Measurements from ENCODE around the gene CAAP1. TPM values are rescaled to one million over a fixed set of nuclear protein-coding genes. Genes with fewer than 3 reads are reported as not detected.

Gene CAAP1
- total RNA-seq, 1 experiment from 2014 or later, result 9.2 TPM

DNA sequence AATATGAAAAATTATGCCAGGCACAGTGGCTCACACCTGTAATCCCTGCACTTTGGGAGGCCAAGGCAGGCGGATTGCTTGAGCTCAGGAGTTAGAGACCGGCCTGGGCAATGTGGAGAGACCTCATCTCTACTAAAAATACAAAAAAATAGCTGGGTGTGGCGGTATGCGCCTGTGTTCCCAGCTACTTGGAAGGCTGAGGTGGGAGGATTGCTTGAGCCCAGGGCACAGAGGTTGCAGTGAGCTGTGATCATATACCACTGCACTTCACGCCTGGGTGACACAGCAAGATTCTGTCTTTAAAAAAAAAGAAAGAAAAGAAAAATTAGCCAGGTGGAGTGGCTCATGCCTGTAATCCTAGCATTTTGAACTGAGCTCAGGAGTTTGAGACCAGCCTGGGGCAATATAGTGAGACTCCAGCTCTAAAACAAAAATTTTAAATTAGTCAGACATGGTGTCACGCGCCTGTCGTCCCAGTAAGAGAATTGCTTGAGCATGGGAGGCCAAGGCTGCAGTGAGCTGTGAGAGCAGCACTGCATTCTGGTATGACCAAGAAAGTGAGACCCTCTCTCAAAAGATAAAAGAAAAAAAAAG is 36.4 kb upstream of the CAAP1 start:
- H3K36me3 Mint-ChIP-seq (ENCODE audit: insufficient read depth, unreplicated experiment), result peaks cover 15% of the 10 kb centered on the region
- POLR2A ChIA-PET, result no interaction called here
- intact Hi-C loops (cut with micrococcal nuclease; ENCODE audit: unreplicated experiment), result no loop called here

DNA sequence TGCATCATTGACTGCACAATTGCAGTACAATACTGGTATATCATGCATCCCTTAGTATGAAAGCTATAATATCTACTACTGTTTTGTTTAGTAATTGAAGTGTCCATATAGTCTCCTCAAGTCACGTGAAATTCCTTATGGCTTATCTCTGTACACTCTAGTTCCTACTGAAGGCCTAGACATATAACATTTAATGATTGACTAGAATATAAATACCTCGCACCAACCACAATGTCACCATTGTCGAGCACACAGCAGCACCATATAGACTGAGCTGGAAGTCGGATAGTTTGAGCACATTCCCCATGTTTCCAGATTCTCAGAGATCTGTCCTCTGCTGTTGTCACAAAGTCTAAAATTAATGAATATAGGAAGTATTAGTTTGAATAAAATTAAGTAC is 33.0 kb upstream of the CAAP1 start:
- Mint-ChIP-seq H3K4me1 (ENCODE audit: low read depth, unreplicated experiment) (peaks cover 7% of the 10 kb centered on the region), H3K9me3 (ENCODE audit: unreplicated experiment) (no peaks in the 10 kb centered on the region), H3K27ac (ENCODE audit: unreplicated experiment) (peak overlapping the region; percentile 63), H3K4me3 (ENCODE audit: unreplicated experiment) (no peak overlapping the region), H3K27me3 (ENCODE audit: insufficient read depth, unreplicated experiment) (no peaks in the 10 kb centered on the region), H3K36me3 (ENCODE audit: insufficient read depth, unreplicated experiment) (peaks cover 22% of the 10 kb centered on the region)
- H3K36me3 ChIP-seq (ENCODE audit: control insufficient read depth, insufficient read depth, low read length), result no peaks in the 10 kb centered on the region
- no TSS peak for BruUV-seq (replicated peaks)
- DNase-seq, result no peak
- H3K4me1 ChIP-seq, result no peaks in the 10 kb centered on the region
- no peaks in the 10 kb centered on the region for H3K9me3 ChIP-seq
- POLR2A ChIA-PET, result no interaction called here
- no peaks in the 10 kb centered on the region for H3K27me3 ChIP-seq (replicated peaks; ENCODE audit: control insufficient read depth, insufficient read depth, low read length)
- TF ChIP-seq, protein P1, sequence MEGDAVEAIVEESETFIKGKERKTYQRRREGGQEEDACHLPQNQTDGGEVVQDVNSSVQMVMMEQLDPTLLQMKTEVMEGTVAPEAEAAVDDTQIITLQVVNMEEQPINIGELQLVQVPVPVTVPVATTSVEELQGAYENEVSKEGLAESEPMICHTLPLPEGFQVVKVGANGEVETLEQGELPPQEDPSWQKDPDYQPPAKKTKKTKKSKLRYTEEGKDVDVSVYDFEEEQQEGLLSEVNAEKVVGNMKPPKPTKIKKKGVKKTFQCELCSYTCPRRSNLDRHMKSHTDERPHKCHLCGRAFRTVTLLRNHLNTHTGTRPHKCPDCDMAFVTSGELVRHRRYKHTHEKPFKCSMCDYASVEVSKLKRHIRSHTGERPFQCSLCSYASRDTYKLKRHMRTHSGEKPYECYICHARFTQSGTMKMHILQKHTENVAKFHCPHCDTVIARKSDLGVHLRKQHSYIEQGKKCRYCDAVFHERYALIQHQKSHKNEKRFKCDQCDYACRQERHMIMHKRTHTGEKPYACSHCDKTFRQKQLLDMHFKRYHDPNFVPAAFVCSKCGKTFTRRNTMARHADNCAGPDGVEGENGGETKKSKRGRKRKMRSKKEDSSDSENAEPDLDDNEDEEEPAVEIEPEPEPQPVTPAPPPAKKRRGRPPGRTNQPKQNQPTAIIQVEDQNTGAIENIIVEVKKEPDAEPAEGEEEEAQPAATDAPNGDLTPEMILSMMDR (IDR thresholded peaks at IDR 0.05; ENCODE audit: insufficient read depth in 1 of 2, low read depth in 1 of 2, low read length in 1 of 2, severe bottlenecking in 1 of 2, unreplicated experiment in 1 of 2), result no peak
- no peak overlapping the region for H3K4me3 ChIP-seq (ENCODE audit: low read depth, low read length)
- CTCF ChIA-PET, result no interaction called here
- intact Hi-C loops (cut with micrococcal nuclease; ENCODE audit: unreplicated experiment), result no loop called here

More for the DNA sequence above, 36.4 kb upstream of the CAAP1 start:
- no peak overlapping the region for H3K27ac Mint-ChIP-seq (ENCODE audit: unreplicated experiment)
- Histone ChIP-seq H3K4me1 (no peaks in the 10 kb centered on the region), H3K36me3 (ENCODE audit: control insufficient read depth, insufficient read depth, low read length) (no peaks in the 10 kb centered on the region), H3K9me3 (no peaks in the 10 kb centered on the region), H3K27me3 (replicated peaks; ENCODE audit: control insufficient read depth, insufficient read depth, low read length) (no peaks in the 10 kb centered on the region), H3K4me3 (ENCODE audit: low read depth, low read length) (no peak overlapping the region)
- no peaks in the 10 kb centered on the region for H3K9me3 Mint-ChIP-seq (ENCODE audit: unreplicated experiment)
- TF ChIP-seq, protein P1 (IDR thresholded peaks at IDR 0.05; ENCODE audit: insufficient read depth in 1 of 2, low read depth in 1 of 2, low read length in 1 of 2, severe bottlenecking in 1 of 2, unreplicated experiment in 1 of 2), result no peak
- BruUV-seq (replicated peaks), result no TSS peak
- CTCF ChIA-PET, result no interaction called here
- DNase-seq, result no peak
- H3K4me1 Mint-ChIP-seq (ENCODE audit: low read depth, unreplicated experiment), result peaks cover 7% of the 10 kb centered on the region
- no peak overlapping the region for H3K4me3 Mint-ChIP-seq (ENCODE audit: unreplicated experiment)
- no peaks in the 10 kb centered on the region for H3K27me3 Mint-ChIP-seq (ENCODE audit: insufficient read depth, unreplicated experiment)

DNA sequence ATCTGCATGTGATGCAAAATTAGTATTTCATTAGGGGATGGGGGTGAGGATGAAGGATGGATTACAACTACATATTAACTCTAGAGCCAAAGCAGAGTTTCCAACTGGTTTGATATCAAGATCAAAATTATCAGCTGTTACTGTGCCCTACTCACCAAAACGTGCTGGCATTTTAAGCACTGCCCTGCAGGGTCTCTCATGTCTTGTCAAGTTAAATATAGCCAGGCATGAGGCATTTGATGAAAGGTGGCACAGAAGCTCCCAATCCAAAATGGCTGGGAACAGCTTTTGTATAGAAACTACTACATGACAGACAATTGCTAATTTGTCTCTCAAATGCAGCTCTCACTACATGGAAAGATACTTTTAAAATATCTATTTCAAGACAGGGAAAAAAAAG is 27.1 kb upstream of the CAAP1 start:
- TF ChIP-seq, protein P1 (IDR thresholded peaks at IDR 0.05; ENCODE audit: insufficient read depth in 1 of 2, low read depth in 1 of 2, low read length in 1 of 2, severe bottlenecking in 1 of 2, unreplicated experiment in 1 of 2), result no peak
- ChIA-PET CTCF (no interaction called here), POLR2A (no interaction called here)
- Mint-ChIP-seq H3K27me3 (ENCODE audit: insufficient read depth, unreplicated experiment) (no peaks in the 10 kb centered on the region), H3K4me1 (ENCODE audit: low read depth, unreplicated experiment) (no peaks in the 10 kb centered on the region), H3K9me3 (ENCODE audit: unreplicated experiment) (no peaks in the 10 kb centered on the region), H3K4me3 (ENCODE audit: unreplicated experiment) (no peak overlapping the region), H3K36me3 (ENCODE audit: insufficient read depth, unreplicated experiment) (peaks cover 22% of the 10 kb centered on the region), H3K27ac (ENCODE audit: unreplicated experiment) (no peak overlapping the region)
- Histone ChIP-seq H3K9me3 (no peaks in the 10 kb centered on the region), H3K4me1 (no peaks in the 10 kb centered on the region), H3K27me3 (replicated peaks; ENCODE audit: control insufficient read depth, insufficient read depth, low read length) (no peaks in the 10 kb centered on the region), H3K4me3 (ENCODE audit: low read depth, low read length) (no peak overlapping the region), H3K36me3 (ENCODE audit: control insufficient read depth, insufficient read depth, low read length) (no peaks in the 10 kb centered on the region)
- DNase-seq, result no peak
- no TSS peak for BruUV-seq (replicated peaks)
- intact Hi-C loops (cut with micrococcal nuclease; ENCODE audit: unreplicated experiment), result no loop called here

Measured in Caco-2 (cell line).